Mesodermal cell (in vitro differentiated cells): ENCODE data around the gene MEI1. TPM values are rescaled to one million over a fixed set of nuclear protein-coding genes. Genes with fewer than 3 reads are reported as not detected.

Experiments used
- H3K27ac ChIP-seq: 2 replicates; pipeline ENCODE4 v1.7.0; 2013; ENCODE audit warnings: mild to moderate bottlenecking, low read depth, low read length, moderate library complexity; ENCODE audit not compliant: severe bottlenecking
- H3K36me3 ChIP-seq: 2 replicates; pipeline ENCODE4 v1.7.1; 2013; ENCODE audit warnings: mild to moderate bottlenecking, low read length, moderate library complexity; ENCODE audit not compliant: control insufficient read depth, insufficient read depth
- H3K4me1 ChIP-seq: one replicate; pipeline ENCODE4 v1.7.1; 2013; ENCODE audit warnings: mild to moderate bottlenecking, low read length; ENCODE audit not compliant: insufficient read depth, control insufficient read depth, poor library complexity, severe bottlenecking
- H3K4me3 ChIP-seq: 2 replicates; pipeline ENCODE4 v1.7.0; 2013; ENCODE audit warnings: low read length, control low read depth, mild to moderate bottlenecking; ENCODE audit not compliant: insufficient read depth, poor library complexity, severe bottlenecking; ENCODE audit errors: extremely low read depth
- H3K9me3 ChIP-seq: 2 replicates; pipeline ENCODE4 v1.7.1; 2013; ENCODE audit warnings: mild to moderate bottlenecking, low read length, moderate library complexity; ENCODE audit not compliant: control insufficient read depth
- WGBS, 2 experiments: methylation state at CpG; one replicate each; pipeline ENCODE4 v1.1.5; 2013; ENCODE audit warnings: missing lambda C conversion rate in 2 of 2; ENCODE audit not compliant: insufficient coverage in 2 of 2; 5-methylcytosine and 5-hydroxymethylcytosine counted together
- polyA plus RNA-seq, 2 experiments: library from polyadenylated mRNA; stranded (reverse); fragments of 50-300 nt; gene quantifications; one replicate each; pipeline ENCODE4 v1.2.3, GENCODE V29; 2013

The MEI1 gene, protein sequence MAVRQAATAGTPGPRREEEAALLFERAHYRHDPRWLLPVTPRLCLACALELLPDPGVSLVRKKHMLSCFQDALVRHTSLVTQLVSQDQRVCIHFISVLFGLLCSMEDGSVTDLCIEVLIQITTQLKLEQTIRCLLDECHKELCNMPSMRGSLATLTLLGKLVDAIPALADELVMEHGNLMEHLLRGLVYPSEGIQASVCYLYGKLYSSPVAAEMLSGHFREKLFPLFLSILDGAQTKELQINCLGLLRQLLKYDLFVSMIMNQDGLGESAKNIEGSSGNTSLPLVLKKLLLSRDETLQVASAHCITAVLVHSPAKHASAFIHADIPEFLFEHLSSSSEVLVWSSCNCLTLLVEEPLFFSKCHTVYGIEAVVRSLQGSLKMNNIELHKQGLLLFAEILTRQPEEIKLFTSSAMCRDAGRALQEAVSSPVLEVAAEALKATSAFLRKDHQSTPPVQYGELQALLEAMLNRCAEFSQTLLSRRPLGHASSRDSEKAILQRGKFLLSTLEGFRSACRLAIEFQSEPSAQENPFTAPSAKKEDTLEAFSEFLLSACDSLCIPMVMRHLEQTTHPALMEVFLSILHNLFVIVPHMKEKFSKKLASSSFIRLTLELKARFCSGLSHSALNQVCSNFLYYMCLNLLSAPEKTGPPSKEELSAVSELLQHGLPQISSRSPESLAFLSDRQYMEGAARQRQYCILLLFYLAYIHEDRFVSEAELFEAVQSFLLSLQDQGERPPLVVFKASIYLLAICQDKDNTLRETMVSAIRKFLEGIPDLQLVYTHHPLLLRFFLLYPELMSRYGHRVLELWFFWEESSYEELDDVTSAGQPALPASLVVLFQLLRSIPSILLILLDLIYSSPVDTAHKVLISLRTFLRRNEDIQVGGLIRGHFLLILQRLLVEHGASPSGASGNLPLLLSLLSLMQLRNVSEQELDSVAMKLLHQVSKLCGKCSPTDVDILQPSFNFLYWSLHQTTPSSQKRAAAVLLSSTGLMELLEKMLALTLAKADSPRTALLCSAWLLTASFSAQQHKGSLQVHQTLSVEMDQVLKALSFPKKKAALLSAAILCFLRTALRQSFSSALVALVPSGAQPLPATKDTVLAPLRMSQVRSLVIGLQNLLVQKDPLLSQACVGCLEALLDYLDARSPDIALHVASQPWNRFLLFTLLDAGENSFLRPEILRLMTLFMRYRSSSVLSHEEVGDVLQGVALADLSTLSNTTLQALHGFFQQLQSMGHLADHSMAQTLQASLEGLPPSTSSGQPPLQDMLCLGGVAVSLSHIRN
- polyA plus RNA-seq (2013, experiment 1 of 2), result not detected
- polyA plus RNA-seq (2013, experiment 2 of 2), result 0.51 TPM

DNA sequence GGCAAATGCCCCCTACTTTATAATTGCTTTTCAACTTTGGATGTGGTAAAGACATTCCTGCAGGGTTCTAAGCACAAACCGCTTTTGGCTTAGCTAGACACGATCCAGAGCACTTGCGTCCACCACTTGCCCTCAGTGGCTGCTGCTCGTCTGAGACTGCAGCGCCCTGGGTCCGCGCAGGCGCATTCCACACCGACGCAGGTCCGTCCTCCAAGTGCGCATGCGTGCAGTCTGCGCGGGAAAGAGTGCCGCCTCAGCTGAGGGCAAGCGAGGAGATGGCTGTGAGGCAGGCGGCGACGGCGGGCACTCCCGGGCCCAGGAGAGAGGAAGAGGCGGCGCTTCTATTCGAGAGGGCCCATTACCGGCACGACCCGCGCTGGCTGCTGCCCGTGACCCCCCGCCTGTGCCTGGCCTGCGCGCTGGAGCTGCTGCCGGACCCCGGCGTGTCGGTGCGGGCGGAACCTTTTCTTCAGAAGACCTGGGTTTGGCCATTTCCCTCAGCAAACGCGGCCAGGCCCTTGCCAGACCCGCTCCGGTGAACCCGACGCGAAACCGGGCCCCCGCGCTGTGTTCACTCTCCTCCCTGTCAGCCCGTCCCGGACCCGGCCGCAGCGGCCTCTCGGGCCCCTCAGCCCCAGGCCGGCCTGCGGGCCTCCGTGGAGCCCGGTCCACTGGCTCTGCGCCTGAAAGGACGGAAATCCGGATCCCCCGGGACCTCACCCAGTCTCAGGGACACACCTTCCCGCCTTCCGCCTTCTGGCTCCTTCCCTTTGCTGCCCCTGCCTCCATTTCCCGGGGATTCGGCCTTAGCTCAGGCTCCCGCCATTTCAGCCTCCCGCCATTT lies at the start of gene MEI1:
Gene MEI1, plus strand, starts transcription at position 240 of the 844 bp plus-strand sequence. Its CDS starts 36 bp downstream, at position 276.
- WGBS, 2 experiments, result 95 to 96% methylated on average over 58 to 66 of the region's 69 CpGs
- H3K4me3 ChIP-seq, result no peak within 1 kb of the TSS
- no peak within 1 kb of the TSS for H3K27ac ChIP-seq
- H3K9me3 ChIP-seq, result no peaks in the 10 kb centered on the region
- H3K36me3 ChIP-seq, result no peaks in the 10 kb centered on the region
- H3K4me1 ChIP-seq, result peaks cover 12% of the 10 kb centered on the region

DNA sequence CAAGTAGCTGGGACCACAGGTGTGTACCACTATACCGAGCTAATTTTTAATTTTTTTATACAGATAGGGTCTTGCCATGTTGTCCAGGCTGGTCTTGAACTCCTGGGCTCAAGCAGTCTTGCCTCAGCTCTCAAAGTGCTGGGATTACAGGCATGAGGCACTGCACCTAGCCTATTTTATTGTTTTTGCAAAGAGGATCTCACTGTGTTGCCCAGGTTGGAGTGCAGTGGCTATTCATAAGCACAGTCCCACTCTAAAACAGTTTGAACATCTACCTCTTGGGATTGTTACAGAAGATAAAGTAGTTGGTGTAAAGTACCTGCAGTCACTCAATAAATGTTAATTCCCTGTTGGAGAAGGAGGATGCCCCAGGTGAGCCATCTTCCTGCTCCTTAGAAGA lies 49.1 kb upstream of the MEI1 start:
- Histone ChIP-seq H3K4me3 (no peak overlapping the region), H3K4me1 (no peaks in the 10 kb centered on the region), H3K27ac (no peak overlapping the region), H3K9me3 (no peaks in the 10 kb centered on the region), H3K36me3 (peaks cover 97% of the 10 kb centered on the region)
- 100% methylated on average over 1 of the region's 1 CpG; no CpG with 5 or more reads in 1 of the 2 experiments for WGBS, 2 experiments

DNA sequence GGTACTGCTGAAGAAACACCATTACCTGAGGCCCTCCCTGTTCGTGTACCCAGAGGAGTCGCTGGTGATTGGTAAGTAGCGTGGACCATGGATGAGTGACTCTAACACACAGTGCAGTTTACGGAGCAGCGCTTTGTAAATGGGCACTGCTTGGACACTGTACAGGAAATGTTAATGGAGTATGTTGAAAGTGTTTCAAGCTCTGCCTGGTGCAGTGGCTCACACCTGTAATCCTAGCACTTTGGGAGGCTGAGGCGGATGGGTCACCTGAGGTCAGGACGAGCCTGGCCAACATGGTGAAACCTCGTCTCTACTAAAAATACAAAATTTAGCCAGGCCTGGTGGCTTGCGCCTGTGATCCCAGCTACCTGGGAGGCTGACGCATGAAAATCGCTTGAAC lies 48.5 kb upstream of the MEI1 start:
- Histone ChIP-seq H3K9me3 (no peaks in the 10 kb centered on the region), H3K36me3 (peaks cover 95% of the 10 kb centered on the region), H3K4me1 (no peaks in the 10 kb centered on the region), H3K27ac (no peak overlapping the region), H3K4me3 (no peak overlapping the region)
- WGBS, 2 experiments, result 88 to 96% methylated on average over 10 to 11 of the region's 11 CpGs

DNA sequence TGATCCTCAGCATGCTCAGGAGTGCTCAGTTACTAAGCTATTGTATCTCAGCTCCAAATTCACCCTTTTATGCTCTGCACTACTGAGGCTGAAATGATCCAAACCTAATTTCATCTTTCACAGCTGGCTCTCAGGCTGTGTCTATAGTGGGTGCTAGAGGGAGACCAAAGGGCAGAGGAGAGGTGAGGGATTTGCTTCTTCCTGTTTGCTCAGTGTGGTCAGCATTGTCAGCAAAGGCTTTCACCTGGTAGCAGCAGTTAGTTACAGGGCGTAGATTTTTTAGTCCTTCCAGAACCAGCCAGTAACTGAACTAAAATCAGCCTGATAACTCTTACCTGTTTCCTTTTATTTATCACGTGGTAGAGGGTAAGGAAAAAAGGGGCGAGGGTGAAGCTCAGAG lies 45.0 kb upstream of the MEI1 start:
- H3K27ac ChIP-seq, result no peak overlapping the region
- 100% methylated on average over 2 of the region's 3 CpGs for WGBS, 2 experiments
- peaks cover 98% of the 10 kb centered on the region for H3K36me3 ChIP-seq
- no peak overlapping the region for H3K4me3 ChIP-seq
- H3K9me3 ChIP-seq, result no peaks in the 10 kb centered on the region
- H3K4me1 ChIP-seq, result no peaks in the 10 kb centered on the region

DNA sequence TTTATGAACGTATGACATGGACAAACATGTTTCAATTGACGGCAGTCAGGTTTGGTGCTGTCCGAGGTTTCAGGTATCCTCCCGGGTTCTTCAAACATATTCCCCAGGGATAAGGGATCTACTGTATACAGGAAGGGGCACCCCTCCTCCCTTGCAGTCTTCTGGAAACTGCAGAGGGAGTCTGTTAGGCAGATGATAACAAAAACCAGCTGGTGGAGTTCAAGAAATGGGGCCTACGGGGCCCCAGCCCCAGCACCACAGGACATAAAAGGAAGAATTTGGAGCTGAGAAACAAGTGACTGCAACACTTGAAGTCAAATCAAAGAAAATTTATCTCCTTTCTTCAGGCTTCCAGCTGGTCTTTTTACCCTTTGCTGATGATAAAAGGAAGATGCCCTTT lies 42.7 kb upstream of the MEI1 start:
- Histone ChIP-seq H3K4me3 (no peak overlapping the region), H3K36me3 (peaks cover 98% of the 10 kb centered on the region), H3K4me1 (no peaks in the 10 kb centered on the region), H3K27ac (no peak overlapping the region), H3K9me3 (no peaks in the 10 kb centered on the region)
- WGBS, 2 experiments, result 92 to 97% methylated on average over 4 to 5 of the region's 5 CpGs

DNA sequence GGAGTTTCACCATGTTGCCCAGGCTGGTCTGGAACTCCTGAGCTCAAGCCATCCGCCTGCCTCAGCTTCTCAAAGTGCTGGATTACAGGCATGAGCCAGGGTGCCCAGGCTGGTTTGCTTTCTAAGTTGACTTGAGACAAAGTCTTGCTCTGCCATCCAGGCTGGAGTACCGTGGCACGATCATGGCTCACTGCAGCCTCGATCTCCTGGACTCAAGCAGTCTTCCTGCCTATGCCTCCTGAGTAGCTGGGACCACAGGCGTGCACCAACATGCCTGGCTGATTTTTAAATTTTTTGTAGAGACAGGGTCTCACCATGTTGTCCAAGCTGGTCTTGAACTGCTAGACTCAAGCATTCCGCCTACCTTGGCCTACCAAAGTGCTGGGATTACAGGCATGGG lies 41.6 kb upstream of the MEI1 start:
- Histone ChIP-seq H3K4me3 (no peak overlapping the region), H3K27ac (no peak overlapping the region), H3K4me1 (no peaks in the 10 kb centered on the region), H3K9me3 (no peaks in the 10 kb centered on the region), H3K36me3 (peaks cover 97% of the 10 kb centered on the region)
- 92 to 98% methylated on average over 6 of the region's 6 CpGs for WGBS, 2 experiments

DNA sequence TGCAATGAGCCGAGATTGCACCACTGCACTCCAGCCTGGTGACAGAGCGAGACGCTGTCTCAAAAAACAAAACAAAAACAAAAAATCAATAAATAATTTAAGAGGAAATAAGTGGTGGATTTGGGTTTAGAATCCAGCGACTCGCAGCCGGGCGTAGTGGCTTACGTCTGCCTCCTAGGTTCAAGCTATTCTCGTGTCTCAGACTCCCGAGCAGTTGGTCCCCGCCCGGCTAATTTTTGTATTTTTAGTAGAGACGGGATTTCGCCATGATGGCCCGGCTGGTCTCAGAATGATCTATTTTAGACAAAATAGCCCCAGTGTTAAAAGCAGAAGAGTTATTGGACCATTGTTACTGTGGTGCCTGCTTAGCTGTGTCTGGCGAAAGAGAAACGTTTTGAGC lies 40.4 kb upstream of the MEI1 start:
- Histone ChIP-seq H3K9me3 (no peaks in the 10 kb centered on the region), H3K36me3 (peaks cover 97% of the 10 kb centered on the region), H3K27ac (no peak overlapping the region), H3K4me3 (no peak overlapping the region), H3K4me1 (no peaks in the 10 kb centered on the region)
- 94% methylated on average over 12 to 14 of the region's 17 CpGs for WGBS, 2 experiments

DNA sequence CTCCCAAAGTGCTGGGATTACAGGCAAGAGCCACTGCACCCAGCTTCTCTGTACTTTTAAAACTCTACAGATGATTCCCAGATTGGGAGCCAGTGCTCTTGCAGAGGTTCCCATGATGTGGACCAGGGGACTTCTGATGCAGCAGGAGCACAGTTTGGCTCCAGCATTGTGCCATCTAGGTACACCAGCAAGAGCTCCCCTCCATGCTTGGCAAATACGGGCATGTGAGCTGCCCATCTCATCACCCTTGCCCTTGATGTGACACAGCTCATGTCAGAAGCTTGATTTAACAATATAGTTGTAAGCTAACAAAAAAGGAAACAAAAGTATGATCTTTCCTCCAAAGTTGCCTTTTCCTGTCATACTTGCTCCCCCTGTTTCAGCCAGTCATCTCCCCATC lies 39.4 kb upstream of the MEI1 start:
- Histone ChIP-seq H3K4me1 (peaks cover 4% of the 10 kb centered on the region), H3K27ac (no peak overlapping the region), H3K4me3 (no peak overlapping the region), H3K9me3 (no peaks in the 10 kb centered on the region), H3K36me3 (peaks cover 96% of the 10 kb centered on the region)
- 100% methylated on average over 1 of the region's 1 CpG; no CpG with 5 or more reads in 1 of the 2 experiments for WGBS, 2 experiments

DNA sequence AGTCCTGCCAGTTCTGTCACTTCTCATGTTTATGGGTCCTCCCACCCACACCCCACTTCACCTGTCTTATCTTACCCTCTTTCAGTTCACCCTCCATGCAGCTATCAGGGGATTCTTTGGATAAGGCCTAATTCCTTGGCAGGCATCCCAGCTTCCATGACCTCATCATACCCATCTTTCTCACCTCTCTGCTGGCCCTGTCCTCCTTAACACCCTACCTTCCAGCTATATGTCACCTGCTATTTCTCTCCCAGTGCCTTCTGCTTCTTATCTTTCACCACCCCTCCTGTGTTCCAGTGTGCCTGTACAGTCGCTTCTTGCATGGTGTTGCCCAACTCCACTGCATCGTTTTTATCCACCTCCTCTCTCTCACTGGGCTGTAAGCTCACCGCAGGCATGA lies 38.9 kb upstream of the MEI1 start:
- H3K4me3 ChIP-seq, result no peak overlapping the region
- no peak overlapping the region for H3K27ac ChIP-seq
- 92 to 98% methylated on average over 2 to 3 of the region's 3 CpGs for WGBS, 2 experiments
- H3K4me1 ChIP-seq, result peaks cover 4% of the 10 kb centered on the region
- no peaks in the 10 kb centered on the region for H3K9me3 ChIP-seq
- H3K36me3 ChIP-seq, result peaks cover 96% of the 10 kb centered on the region
